GM19463 (cell line): Measurements from ENCODE around the gene CIROP.
"Not testable (repeated sequence)": the region's sequence is repeated elsewhere in the genome, so short reads cannot be mapped to it uniquely, and the experiment has no call there.

Source experiments
- ATAC-seq: cut with Tn5 transposase; IDR thresholded peaks from one replicate; pipeline ENCODE4 v1.9.1; 2021; ENCODE audit warnings: mild to moderate bottlenecking, moderate library complexity; ENCODE audit not compliant: unreplicated experiment

The CIROP gene

GRCh38 chr14:23114669-23115038 is 9.9 kb upstream of the CIROP start:
- no peak for ATAC-seq

GRCh38 chr14:23114120-23114458 is 9.3 kb upstream of the CIROP start:
- ATAC-seq, result no peak

GRCh38 chr14:23113431-23114119 is 8.8 kb upstream of the CIROP start:
- no peak for ATAC-seq

GRCh38 chr14:23112359-23113178 is 7.8 kb upstream of the CIROP start:
- no peak for ATAC-seq

GRCh38 chr14:23110579-23111365 is 6.0 kb upstream of the CIROP start:
- no peak for ATAC-seq

- ATAC-seq, result no peak
Measured at GRCh38 chr14:23109769-23110168, 5.0 kb upstream of the CIROP start.

- ATAC-seq, result not testable (repeated sequence)
Measured at GRCh38 chr14:23108169-23108568, 3.4 kb upstream of the CIROP start.

- not testable (repeated sequence) for ATAC-seq
Measured at GRCh38 chr14:23107620-23108019, 2.8 kb upstream of the CIROP start.

GRCh38 chr14:23106747-23107045 is 1.9 kb upstream of the CIROP start:
- no peak for ATAC-seq

GRCh38 chr14:23105348-23105824 is 597 bp upstream of the CIROP start:
- no peak for ATAC-seq

- ATAC-seq, result no peak
Measured at GRCh38 chr14:23104070-23104590, 659 bp downstream of the CIROP start.

- no peak for ATAC-seq
Measured at GRCh38 chr14:23103581-23103980, 1.2 kb downstream of the CIROP start.

- ATAC-seq, result no peak
Measured at GRCh38 chr14:23102801-23103200, 2.0 kb downstream of the CIROP start.

- ATAC-seq, result no peak
Measured at GRCh38 chr14:23101986-23102625, 2.7 kb downstream of the CIROP start.

- ATAC-seq, result no peak
Measured at GRCh38 chr14:23101213-23101970, 3.4 kb downstream of the CIROP start.

- no peak for ATAC-seq
Measured at GRCh38 chr14:23099212-23099861, 5.5 kb downstream of the CIROP start.

GRCh38 chr14:23097786-23098185 is 7.0 kb downstream of the CIROP start:
- no peak for ATAC-seq

GRCh38 chr14:23095196-23096108 is 9.3 kb downstream of the CIROP start, which contains the start of gene C14orf119:
C14orf119 (plus strand) TSS chr14:23095505; CDS start chr14:23097659, 2,154 bp downstream.
- ATAC-seq, result peak; percentile 82
